ENCODE data around the gene PCSK4.
"Not testable (repeated sequence)": the region's sequence is repeated elsewhere in the genome, so short reads cannot be mapped to it uniquely, and the experiment has no call there.

The PCSK4 gene

DNA sequence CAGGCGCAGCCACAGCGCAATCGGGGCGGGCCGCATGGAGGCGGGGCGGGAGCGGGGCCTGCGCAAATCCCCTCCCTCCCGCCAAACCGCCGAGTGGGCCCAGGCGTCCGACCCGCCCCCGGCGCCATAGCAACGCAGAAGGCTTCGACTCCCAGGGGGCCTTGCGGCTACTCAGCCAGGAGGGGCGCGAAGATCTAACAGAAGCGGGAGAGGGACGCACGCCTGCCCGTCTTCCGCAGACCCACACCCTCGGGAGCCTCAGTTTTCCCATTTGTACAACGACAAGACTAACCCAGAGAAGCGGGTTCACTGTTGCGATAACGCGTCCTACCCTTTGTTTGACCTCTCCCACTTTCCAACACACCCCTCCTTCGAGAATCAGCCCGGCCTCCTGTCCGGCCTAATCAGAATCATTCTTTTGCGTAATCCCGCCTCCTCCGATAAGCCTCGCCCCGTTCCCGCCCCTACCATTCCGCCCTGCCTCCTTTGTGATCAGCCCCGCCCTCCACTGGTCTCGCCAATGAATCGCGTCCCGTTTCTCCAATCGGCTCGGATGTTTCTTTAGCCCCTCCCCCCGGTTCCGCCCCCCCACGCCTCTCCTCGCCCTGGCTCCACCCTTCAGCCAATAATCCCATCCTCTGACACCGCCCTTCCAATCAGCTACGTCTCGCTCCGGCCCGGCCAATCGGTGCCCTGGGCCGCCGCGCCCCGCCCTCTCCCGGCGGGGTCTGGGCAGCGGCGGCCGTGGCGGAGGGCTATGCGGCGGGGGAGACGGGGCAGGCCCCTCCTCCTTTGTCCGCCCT lies at the start of gene PCSK4:
Gene PCSK4 (minus strand): TSS at position 40 of the 803 bp plus-strand sequence. CDS start 4 bp downstream, at position 36.
- DNase-seq = peak; percentile 98

DNA sequence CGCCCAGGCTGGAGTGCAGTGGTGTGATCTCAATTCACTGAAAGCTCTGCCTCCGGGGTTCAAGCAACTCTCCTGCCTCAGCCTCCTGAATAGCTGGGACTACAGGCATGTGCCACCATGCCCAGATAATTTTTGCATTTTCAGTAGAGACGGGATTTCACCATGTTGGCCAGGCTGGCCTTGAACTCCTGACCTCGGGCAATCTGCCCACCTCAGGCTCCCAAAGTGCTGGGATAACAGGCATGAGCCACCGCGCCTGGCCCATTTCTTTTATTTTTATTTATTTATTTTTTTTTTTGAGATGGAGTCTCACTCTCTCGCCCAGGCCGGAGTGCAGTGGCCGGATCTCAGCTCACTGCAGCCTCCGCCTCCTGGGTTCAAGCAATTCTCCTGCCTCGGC lies 49.6 kb upstream of the PCSK4 start:
- not testable (repeated sequence) for DNase-seq

DNA sequence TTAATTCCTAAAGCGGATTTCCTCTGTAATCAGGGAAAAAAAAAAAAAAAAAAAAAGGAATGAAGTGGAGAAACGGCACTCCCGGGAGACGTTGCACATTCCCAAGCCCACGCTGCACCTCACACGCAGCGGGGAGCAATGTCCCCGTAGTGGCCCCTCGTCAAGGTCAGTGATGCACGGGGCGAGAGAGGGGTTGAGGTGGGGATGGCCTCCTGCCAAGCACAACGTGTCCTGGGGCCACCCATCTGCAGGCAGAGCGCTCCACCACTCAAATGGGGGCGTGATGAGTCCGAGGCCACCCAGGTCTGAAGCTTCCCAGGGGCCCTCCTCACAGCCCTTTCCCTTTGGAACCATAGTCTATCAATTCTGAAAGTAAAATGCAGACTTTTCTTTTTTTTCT lies 48.8 kb upstream of the PCSK4 start:
- no peak for DNase-seq

DNA sequence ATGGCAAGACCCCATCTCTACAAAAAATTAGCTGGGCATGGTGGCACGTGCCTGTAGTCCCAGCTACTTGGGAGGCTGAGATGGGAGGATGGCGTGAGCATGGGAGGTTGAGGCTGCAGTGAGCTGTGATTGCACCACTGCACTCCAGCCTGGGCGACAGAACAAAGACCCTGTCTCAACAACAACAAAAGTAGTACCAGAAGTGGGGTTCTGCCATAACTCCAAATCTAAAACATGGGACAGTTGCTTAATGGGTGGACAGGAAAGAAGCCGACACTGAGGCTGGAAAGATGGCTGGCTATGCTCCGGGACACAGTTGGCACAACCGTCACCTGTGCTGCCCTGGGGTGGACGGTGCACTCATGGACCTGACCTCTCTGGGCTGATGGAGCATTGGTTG lies 45.5 kb upstream of the PCSK4 start:
- DNase-seq = not testable (repeated sequence)

DNA sequence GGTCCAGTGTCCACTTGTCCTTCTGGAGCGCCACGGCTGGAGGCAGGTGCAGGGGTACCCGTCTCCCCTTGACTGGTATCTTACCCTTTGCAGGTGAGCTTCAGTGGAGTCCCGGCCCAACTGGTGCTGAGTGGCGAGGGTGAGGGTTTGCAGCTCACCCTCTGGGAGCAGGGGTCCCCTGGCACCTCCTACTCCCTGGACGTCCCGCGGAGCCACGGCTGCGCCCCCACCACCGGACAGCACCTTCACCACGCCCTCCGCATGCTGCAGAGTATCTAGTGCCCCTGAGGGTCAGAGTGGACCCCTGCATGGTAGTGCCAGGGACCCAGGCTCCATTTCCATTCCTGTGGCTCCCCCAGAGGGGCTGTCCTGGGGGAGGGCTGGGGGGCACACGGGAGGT lies 44.8 kb upstream of the PCSK4 start:
- no peak for DNase-seq

DNA sequence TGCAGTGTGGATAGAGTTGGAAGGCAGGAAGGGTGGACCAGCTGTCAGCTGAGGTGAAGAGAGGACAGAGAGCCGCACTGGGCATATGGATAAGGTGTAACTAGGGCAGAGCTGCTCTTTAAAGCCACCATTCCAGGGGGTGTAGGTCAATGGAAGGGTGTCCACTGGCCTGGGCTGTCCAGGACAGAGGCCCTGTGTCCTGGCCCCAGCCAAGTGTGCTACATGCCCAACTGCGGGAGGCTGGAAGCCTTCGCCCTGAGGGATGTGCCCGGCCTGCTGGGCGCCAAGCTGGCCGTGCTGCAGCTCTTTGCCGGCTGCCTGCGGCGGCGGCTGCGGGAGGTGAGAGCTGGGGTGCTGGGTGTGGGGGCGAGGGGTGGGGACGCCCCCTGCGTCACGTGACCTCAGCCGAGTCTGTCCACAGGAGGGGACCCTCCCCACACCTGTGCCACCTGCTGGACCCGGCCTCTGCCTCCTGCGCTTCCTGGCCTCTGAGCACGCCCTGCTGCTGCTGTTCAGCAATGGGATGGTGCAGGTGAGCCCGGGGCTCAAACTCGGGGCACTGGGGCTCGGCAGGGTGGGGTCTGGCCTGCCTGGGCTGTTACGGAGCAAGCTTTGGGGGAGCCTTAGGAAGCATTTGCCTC lies 43.5 kb upstream of the PCSK4 start:
- no peak for DNase-seq

DNA sequence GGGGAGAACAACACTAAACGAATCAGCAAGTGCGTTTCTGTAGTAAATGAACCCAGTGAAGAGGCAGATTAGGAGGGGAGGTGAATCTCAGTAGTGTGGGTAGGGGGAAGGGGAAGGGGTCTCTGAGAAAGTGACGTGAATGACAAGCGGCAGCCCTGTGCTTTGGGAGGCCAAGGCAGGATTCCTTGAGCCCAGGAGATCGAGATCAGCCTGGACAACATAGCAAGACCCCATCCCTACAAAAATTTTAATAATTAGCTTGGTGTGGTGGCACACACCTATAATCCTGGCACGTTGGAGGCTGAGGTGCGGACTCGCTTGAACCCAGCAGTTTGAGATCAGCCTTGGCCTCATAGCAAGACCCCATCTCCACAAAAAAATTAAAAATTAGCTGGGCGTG lies 41.9 kb upstream of the PCSK4 start:
- DNase-seq = no peak

DNA sequence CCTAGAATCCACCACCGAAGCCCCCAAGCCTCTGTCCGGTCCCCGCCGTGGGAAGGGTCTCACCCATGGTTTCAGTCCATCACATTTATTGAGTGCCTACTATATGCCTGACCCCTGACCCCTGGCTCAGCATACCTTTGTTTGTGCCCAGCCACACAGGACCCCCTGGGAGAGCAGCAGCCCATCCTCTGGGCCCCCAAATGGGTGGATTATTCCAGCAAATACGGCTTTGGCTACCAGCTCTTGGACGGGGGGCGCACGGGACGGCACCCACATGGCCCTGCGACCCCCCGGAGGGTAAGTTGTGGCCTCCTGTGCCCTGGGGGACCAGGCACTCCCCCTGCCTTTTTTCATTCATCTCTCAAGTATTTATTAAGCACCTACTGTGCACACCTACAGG lies 41.4 kb upstream of the PCSK4 start:
- DNase-seq = no peak

DNA sequence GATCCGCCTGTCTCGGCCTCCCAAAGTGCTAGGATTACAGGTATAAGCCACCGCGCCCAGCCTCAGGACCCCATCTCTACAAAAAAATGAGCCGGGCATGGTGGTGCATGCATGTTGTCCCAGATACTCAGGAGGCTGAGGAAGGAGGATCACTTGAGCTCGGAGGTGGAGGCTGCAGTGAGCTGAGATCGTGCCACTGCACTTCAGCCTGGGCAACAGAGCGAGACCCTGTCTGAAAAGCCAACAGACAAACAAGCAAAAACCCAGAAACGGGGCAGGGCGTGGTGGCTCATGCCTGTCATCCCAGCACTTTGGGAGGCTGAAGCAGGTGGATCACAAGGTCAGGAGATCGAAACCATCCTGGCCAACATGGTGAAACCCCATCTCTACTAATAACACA lies 40.7 kb upstream of the PCSK4 start:
- not testable (repeated sequence) for DNase-seq

DNA sequence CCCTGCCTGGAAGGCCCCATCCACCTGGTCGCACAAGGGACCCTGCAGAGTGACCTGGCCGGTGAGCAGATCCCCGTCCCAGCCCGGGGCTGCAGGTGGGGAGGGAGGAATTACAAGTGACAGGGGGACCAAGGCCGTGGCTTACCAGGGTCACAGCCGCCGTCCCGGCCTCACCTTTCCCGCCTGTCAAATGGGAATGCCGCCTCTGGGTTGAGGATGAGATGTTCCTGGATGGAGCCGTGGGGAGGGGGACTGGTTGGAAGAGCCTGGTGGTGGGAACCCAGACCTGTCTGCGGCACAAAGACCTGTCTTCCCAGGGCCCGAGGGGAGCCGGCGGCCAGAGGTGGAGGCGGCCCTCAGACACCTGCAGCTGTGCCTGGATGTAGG lies 39.3 kb upstream of the PCSK4 start:
- no peak for DNase-seq

DNA sequence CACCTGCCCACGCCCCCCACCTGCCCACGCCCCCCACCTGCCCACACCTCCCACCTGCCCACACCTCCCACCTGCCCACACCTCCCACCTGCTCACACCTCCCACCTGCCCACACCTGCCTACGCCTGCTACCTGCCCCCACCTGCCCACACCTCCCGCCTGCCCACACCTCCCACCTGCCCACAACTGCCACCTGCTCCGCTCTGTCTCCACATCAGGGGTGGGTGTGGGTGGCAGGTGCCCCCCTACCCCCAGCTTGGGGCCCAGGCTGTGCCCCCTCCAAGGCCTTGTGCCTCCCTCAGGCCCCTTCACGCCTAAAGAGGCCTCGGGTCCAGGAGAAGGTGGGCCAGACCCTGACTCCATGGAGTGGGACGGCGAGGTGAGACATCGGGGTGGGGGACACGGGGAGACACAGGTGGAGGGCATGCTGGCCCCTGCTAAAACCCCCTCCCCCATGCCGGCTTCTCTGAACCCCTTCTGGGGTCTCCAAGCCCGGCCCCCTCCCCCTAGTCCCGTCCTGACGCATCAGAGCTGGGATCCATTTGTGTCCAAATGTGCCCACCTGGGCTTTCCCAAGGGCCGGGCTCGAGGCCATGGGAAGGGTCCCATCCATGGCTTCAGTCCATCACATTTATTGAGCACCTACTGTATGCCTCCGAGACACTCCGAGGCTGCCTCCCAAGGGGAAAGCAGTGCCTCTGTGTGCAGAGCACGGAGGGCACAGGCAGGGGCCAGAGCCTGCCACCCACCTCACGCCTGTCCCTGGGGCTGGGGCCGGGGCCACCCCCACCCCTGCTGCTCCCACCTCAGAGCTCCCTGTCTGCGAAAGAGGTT lies 38.7 kb upstream of the PCSK4 start:
- no peak for DNase-seq

DNA sequence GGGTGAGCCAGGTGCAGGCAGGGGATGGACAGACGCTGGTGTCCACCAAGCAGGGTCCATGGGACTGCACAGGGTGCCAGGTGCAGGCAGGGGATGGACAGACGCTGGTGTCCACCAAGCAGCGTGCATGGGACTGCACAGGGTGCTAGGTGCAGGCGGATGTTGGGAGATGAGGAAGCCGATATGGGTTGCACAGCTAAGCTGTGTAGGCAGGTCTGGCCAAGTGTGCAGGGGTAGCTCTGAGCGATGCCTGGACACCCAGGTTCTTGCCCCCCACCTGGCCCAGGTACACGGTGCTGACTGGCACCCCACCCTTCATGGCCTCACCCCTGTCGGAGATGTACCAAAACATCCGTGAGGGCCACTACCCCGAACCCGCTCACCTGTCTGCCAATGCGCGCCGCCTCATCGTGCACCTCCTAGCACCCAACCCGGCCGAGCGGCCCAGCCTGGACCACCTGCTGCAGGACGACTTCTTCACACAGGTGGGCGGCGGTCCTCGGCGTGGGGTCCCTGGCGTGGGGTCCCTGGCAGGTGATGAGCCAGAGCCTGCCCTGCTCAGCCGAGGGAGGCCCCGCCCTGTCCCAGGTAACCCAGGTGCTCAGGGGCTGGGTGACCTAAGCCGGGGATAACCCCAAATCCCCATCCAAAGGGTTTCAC lies 37.6 kb upstream of the PCSK4 start:
- DNase-seq = no peak

DNA sequence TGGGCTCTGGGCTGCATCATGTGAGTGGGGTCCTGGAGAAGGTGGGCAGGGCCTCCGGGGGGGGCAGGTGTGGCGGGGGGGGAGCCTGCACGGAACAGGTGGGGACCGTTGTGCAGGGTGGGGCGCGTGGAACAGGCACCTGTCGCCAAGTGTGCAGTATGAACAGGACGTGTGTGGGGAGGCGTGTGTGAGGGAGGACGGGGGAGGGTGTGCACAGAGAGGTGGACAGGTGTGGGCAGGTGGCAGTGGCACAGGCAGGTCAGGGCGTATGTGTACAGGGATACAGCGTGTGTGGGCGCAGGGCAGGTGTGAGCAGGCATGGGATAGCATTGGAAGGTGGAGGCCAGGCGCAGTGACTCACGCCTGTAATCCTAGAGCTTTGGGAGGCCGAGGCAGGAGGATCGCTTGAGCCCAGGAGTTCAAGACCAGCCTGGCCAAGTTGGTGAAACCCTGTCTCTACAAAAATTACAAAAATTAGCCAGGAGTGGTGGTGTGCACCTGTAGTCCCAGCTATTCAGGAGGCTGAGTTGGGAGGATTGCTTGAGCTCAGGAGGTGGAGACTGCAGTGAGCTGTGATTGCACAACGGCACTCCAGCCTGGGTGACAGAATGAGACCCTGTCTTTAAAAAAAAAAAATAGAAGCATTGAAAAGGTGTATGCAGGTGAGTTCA lies 37.0 kb upstream of the PCSK4 start:
- no peak for DNase-seq

DNA sequence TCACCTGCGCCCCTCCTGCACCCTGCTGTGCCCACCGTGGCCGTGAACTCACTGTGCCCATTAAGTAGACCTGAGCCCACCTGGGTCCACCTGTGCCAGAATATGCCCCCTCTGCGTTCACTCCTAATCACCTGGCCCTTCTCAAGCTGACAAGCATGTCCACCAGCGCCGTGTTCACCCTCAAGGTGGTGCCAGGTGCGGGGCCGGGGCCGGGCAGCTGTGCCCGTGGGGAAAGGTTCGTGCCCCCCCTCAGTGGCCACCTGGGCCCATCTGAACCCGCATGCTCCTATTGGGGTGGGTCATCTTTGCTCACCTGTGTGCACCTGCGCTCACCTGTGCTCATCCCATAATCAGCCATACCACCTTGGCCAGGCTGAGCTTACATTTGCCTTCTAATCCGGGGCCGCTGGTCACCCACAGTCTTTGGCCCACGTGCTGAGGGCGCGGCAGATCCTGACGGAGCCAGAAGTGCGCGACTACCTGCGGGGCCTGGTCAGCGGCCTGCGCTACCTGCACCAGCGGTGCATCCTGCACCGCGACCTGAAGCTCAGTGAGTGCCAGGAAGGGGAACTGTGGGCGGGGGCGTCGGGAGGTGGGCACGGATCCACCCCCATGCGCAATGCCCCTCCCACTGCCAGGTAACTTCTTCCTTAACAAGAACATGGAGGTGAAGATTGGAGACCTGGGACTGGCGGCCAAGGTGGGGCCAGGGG lies 36.1 kb upstream of the PCSK4 start:
- DNase-seq = no peak

DNA sequence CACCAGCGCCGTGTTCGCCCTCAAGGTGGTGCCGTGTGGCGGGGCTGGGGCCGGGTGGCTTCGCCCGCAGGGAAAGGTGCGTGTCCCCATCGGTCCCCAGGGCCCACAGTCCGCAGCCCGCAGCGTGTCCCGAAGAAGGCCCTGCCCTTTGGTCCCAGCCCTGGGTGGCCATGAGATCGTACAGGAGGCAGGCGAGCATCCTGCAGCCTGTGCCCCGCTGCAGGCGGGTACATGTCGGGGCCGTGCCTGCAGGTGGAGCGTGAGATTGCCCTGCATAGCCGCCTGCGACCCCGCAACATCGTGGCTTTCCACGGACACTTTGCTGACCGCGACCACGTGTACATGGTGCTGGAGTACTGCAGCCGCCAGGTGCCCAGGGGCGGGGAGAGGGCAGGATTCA lies 35.2 kb upstream of the PCSK4 start:
- DNase-seq = no peak

DNA sequence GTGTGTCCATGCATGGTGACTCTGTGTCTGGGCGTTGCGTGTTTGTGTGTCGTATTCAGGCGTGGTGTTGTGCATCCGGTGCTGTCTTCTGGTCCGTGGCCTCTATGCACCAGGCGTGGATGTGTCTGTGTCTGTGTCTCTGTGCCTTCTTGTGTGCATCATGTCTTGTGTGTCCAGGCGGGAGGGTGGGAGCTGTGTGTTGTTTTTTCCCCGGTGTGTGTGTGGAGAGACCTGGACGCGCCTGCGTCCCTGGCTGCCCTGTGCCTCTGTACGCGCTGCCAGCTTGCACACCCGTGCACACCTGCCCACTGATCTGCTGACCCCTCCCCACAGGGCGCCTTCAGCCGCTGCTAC lies 34.8 kb upstream of the PCSK4 start:
- no peak for DNase-seq

DNA sequence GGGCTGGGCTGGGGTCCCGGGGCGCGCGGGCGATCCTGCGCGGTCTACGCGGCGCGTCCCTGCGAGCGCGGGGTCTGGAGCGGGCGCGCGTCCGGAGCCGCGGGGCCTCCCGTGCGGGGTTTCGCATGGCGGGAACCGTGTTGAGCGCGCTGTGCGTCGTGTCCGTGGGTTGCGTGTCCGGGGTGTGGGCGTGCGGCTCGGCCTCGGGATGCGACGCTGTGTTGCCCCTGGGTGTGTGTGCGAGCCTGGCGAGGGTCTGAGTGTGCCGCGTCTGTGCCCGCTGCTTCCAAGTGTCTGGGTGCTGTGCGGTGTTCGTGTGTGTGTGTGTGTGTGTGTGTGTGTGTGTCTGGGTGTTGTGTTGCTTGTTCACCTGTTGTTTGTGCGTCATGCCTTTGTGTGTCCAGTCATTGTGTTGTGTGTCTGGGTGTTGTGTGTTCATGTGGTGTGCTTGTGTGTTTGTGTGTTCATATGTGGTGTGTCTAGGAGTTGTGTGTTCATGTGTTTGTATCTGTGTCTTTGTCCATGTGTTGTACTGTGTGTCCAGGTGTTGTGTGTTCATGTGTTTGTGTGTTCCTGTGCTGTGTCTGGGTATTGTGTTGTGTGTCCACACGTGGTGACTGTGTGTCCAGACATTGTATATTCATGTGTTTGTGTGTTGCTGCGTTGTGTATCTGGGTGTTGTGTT lies 34.3 kb upstream of the PCSK4 start:
- DNase-seq = no peak

DNA sequence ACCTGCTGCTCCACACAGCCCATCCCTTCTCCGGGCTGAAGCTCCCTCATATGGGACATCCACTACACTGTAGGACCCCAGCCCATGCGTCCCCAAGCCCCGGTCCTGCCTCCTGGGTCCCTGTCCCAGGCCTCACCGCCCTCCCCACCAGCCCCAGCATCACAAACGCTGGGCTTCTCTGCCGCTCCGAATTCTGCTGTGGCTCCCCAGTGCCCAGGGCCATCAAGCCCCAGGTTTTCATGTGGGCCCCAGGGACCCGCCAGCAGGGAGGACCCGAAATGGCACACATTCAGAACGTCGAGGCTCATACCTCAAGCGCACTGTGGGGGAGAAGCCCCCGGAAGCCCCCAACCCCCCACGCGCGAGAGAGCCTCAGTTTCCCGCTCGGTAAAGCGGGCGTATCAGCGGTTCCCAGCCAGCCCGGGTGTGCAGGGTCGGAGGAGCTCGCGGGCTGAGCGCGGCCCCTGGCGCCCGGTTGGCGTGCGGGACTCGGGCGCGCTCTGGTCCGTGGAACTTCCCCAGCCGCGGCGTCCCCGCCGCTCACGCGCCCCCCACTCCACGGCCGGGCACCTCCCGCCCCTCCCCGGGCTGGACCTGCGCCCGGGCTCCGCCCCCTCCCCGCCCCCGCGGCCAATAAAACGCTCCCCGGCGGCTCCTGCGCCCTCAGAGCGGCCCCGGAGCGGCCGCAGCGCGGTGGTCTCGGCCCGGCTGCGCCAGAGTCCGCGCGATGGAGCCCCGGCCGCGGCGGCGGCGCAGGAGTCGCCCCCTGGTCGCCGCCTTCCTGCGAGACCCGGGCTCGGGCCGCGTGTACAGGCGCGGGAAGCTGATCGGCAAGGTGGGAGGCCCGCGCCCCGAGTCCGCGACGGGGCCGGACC lies 33.5 kb upstream of the PCSK4 start, which contains the start of gene PLK5:
Gene PLK5 (plus strand): TSS at position 666 of the 875 bp plus-strand sequence. CDS start 2,920 bp downstream, outside the sequence.
- DNase-seq = no peak

DNA sequence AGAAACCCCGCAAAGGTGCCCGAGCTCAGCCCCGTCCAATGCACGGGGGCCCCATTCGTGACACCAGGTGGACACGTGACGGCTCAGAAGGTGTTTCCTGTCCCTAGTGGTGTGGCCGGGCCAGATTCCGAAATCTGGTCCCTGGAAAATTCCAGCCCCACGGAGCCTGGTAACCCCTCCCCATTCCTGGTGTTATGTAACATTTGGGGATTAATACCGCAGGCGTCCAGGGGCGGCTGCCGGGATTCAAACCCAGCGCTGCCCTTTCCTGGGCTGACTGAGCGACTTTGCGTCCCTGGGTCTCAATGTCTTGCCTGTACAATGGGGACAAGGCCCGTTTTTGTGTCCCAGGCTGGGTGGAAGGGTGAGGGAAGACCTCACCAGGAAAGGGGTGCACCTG lies 32.7 kb upstream of the PCSK4 start:
- no peak for DNase-seq

DNA sequence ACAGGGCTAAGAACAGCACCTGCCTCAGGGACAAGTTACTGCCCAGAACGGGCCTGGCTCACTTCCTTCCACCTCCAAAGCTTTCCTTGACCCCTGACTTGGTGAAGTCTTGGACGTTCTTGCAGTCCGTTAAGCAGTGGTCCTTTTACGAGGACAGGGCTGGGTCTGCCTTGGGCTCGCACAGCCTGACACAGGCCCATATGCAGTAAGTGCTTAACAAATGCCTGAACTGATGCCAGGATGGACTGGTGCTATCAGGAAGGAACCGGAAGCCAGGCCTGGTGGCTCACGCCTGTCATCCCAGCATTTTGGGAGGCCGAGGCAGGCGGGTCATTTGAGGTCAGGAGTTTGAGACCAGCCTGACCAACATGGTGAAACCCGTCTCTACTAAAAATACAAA lies 31.9 kb upstream of the PCSK4 start:
- no peak for DNase-seq

Data from activated CD4-positive, alpha-beta T cell treated with anti-CD3 and anti-CD28 coated beads for 4 hours (primary cell).